Liver (tissue), 9 donors: Measurements from ENCODE around the gene KDM5B. TPM values are rescaled to one million over a fixed set of nuclear protein-coding genes. Genes with fewer than 3 reads are reported as not detected.

Experiments
- DNase-seq: peaks from one replicate; pipeline ENCODE4 v3.0.0-alpha.2; 2017; ENCODE audit warnings: low spot score
- H3K27ac ChIP-seq, 2 donors: one replicate each; pipeline ENCODE4 v1.7.0; 2013; ENCODE audit warnings: inconsistent platforms in 2 of 2, low read length in 2 of 2, control low read depth in 1 of 2, low read depth in 1 of 2, mild to moderate bottlenecking in 1 of 2
- H3K27me3 ChIP-seq, 4 donors: one replicate each; pipeline versions ENCODE4 v1.6.1 to v1.7.0; 2013; ENCODE audit warnings: low read length in 3 of 4, inconsistent platforms in 1 of 4, mild to moderate bottlenecking in 1 of 4, moderate library complexity in 1 of 4; ENCODE audit not compliant: control insufficient read depth in 4 of 4, insufficient read depth in 4 of 4
- H3K36me3 ChIP-seq, 4 donors: one replicate each; pipeline versions ENCODE4 v1.6.1 to v1.7.0; 2013; ENCODE audit warnings: low read length in 3 of 4, mild to moderate bottlenecking in 3 of 4, low read depth in 1 of 4, moderate library complexity in 1 of 4; ENCODE audit not compliant: control insufficient read depth in 4 of 4, insufficient read depth in 3 of 4
- H3K4me1 ChIP-seq, 4 donors: one replicate each; pipeline versions ENCODE4 v1.6.1 to v1.7.0; 2013; ENCODE audit warnings: low read length in 3 of 4, mild to moderate bottlenecking in 3 of 4, moderate library complexity in 1 of 4; ENCODE audit not compliant: control insufficient read depth in 4 of 4, insufficient read depth in 4 of 4
- H3K4me3 ChIP-seq, 3 donors: one replicate each; pipeline versions ENCODE4 v1.6.1 to v1.7.0; 2013; ENCODE audit warnings: low read length in 3 of 3, control low read depth in 1 of 3, low read depth in 1 of 3, mild to moderate bottlenecking in 1 of 3
- H3K9ac ChIP-seq, 2 donors: one replicate each; pipeline ENCODE4 v1.7.0; 2013; ENCODE audit warnings: low read length in 2 of 2, mild to moderate bottlenecking in 2 of 2, moderate library complexity in 2 of 2, control low read depth in 1 of 2, low read depth in 1 of 2
- H3K9me3 ChIP-seq, 4 donors: one replicate each; pipeline versions ENCODE4 v1.6.1 to v1.7.0; 2013; ENCODE audit warnings: low read length in 3 of 4; ENCODE audit not compliant: control insufficient read depth in 4 of 4
- FOXA1 ChIP-seq: IDR thresholded peaks from 2 replicates; pipeline ENCODE4 v1.6.1; 2016; ENCODE audit warnings: antibody characterized with exemption
- FOXA2 ChIP-seq: IDR thresholded peaks from 2 replicates; pipeline ENCODE4 v1.6.1; 2016; ENCODE audit warnings: antibody characterized with exemption
- GABPA ChIP-seq, 2 donors: IDR thresholded peaks in 1 of 2; conservative IDR thresholded peaks in 1 of 2; 2 replicates each; pipeline ENCODE4 v1.6.1; 2016; ENCODE audit warnings: antibody characterized with exemption in 2 of 2, mild to moderate bottlenecking in 1 of 2, moderate library complexity in 1 of 2
- JUND ChIP-seq, 2 donors: IDR thresholded peaks; 2 replicates each; pipeline ENCODE4 v1.6.1; 2016; ENCODE audit warnings: antibody characterized with exemption in 2 of 2
- MAX ChIP-seq: IDR thresholded peaks from 2 replicates; pipeline ENCODE4 v1.6.1; 2016; ENCODE audit warnings: antibody characterized with exemption
- REST ChIP-seq: IDR thresholded peaks from 2 replicates; pipeline ENCODE4 v1.6.1; 2016; ENCODE audit warnings: antibody characterized with exemption, mild to moderate bottlenecking
- RXRA ChIP-seq, 2 donors: IDR thresholded peaks; 2 replicates each; pipeline ENCODE4 v1.6.1; 2017 to 2018; ENCODE audit warnings: antibody characterized with exemption in 2 of 2, mild to moderate bottlenecking in 1 of 2
- SP1 ChIP-seq: IDR thresholded peaks from 2 replicates; pipeline ENCODE4 v1.6.1; 2018; ENCODE audit warnings: antibody characterized with exemption, mild to moderate bottlenecking
- WGBS: extraction: QIAGEN DNeasy Blood & Tissue Kit; methylation state at CpG from one replicate; pipeline ENCODE4 v1.1.7; 2013; 5-methylcytosine and 5-hydroxymethylcytosine counted together
- polyA plus RNA-seq, 2 donors: library from polyadenylated mRNA; stranded (reverse) in 1 of 2; unstranded in 1 of 2; fragments of 200-250 nt in 1 of 2; fragments of >200 nt in 1 of 2; fragmentation: Nextera tagmentation in 1 of 2; extraction: Ambion mirVana in 1 of 2; gene quantifications; one replicate each; pipeline versions ENCODE4 v1.2.1 to v1.2.3, GENCODE V29; 2013 to 2015
- total RNA-seq, 2 donors: library from RNA; depleted of rRNA; stranded (reverse); fragments of >200 nt; gene quantifications; one replicate each; pipeline ENCODE4 v1.2.3, GENCODE V29; 2014
- donor health status: healthy.
- donor health status: healthy.
- donor health status: healthy.
- donor health status: healthy.
- donor health status: healthy.

KDM5B gene
- total and polyA plus RNA-seq, 4 donors: 3.4 to 33.7 (median 14.8) TPM

GRCh38 chr1:202802034-202802433 lies 6.2 kb downstream of the KDM5B start:
- Histone ChIP-seq H3K9ac (no peak overlapping the region), H3K27ac (no peak overlapping the region), H3K9me3 (no peaks in the 10 kb centered on the region), H3K4me1 (peaks cover 0 to 10% (median 2%) of the 10 kb centered on the region in 4 donors), H3K4me3 (no peak overlapping the region), H3K27me3 (no peaks in the 10 kb centered on the region), H3K36me3 (no peaks in the 10 kb centered on the region)
- no peak for TF ChIP-seq MAX
- TF ChIP-seq GABPA (IDR thresholded peaks at IDR 0.05 in 1 of 2, conservative IDR thresholded peaks at IDR 0.05 in 1 of 2): no peak
- no peak for TF ChIP-seq FOXA1
- TF ChIP-seq JUND (IDR thresholded peaks at IDR 0.05): no peak
- TF ChIP-seq SP1: no peak
- no peak for TF ChIP-seq REST
- 52% methylated on average over 2 of the region's 2 CpGs for WGBS
- DNase-seq: no peak

- Histone ChIP-seq H3K36me3 (no peaks in the 10 kb centered on the region), H3K9ac (no peak overlapping the region), H3K27ac (no peak overlapping the region), H3K4me3 (no peak overlapping the region), H3K4me1 (peaks cover 0 to 1% (median 0%) of the 10 kb centered on the region in 4 donors), H3K9me3 (no peaks in the 10 kb centered on the region), H3K27me3 (no peaks in the 10 kb centered on the region)
- TF ChIP-seq FOXA1: no peak
- TF ChIP-seq FOXA2: no peak
- no peak for TF ChIP-seq RXRA (IDR thresholded peaks at IDR 0.05)
- no peak for DNase-seq
- WGBS: 98% methylated on average over 2 of the region's 2 CpGs
These were observed 7.0 kb downstream of the KDM5B start for GRCh38 chr1:202801175-202801574.

- Histone ChIP-seq H3K27me3 (no peaks in the 10 kb centered on the region), H3K9ac (no peak overlapping the region), H3K27ac (no peak overlapping the region), H3K9me3 (no peaks in the 10 kb centered on the region), H3K36me3 (no peaks in the 10 kb centered on the region), H3K4me3 (no peak overlapping the region), H3K4me1 (no peaks in the 10 kb centered on the region)
- DNase-seq: no peak
- 94% methylated on average over 1 of the region's 1 CpG for WGBS
- TF ChIP-seq JUND (IDR thresholded peaks at IDR 0.05) (no peak), FOXA1 (no peak), REST (no peak), FOXA2 (no peak), MAX (no peak)
These were observed 7.5 kb downstream of the KDM5B start for GRCh38 chr1:202800742-202801141.
